Ascending aorta (tissue), 2 donors: ENCODE measurements around the gene TSSK2. TPM values are rescaled to one million over a fixed set of nuclear protein-coding genes. Genes with fewer than 3 reads are reported as not detected.

ENCODE experiments used
- DNase-seq, 2 donors: peaks; one replicate each; pipeline ENCODE4 v3.0.0-alpha.2; 2019; ENCODE audit warnings: low spot score in 2 of 2
- H3K27ac ChIP-seq, 2 donors: fragments of 200-600 bp; sonication (generic); one replicate each; pipeline ENCODE4 v1.5.1; 2016 to 2017; ENCODE audit warnings: mild to moderate bottlenecking in 1 of 2
- H3K27me3 ChIP-seq: fragments of 200-600 bp; sonication (generic); one replicate; pipeline ENCODE4 v1.5.1; 2017
- H3K36me3 ChIP-seq, 2 donors: fragments of 200-600 bp; sonication (generic); one replicate each; pipeline ENCODE4 v1.5.1; 2016
- H3K4me1 ChIP-seq, 2 donors: fragments of 200-600 bp; sonication (generic); one replicate each; pipeline ENCODE4 v1.5.1; 2016 to 2017; ENCODE audit warnings: mild to moderate bottlenecking in 1 of 2
- H3K4me3 ChIP-seq, 2 donors: fragments of 200-600 bp; sonication (generic); one replicate each; pipeline ENCODE4 v1.5.1; 2016 to 2017; ENCODE audit warnings: mild to moderate bottlenecking in 1 of 2
- H3K9me3 ChIP-seq, 2 donors: fragments of 200-600 bp; sonication (generic); one replicate each; pipeline ENCODE4 v1.5.1; 2016
- CTCF ChIP-seq, 3 experiments: fragments of 200-600 bp in 2 of 3; fragments of 450-650 bp in 1 of 3; sonication (generic) in 2 of 3; IDR thresholded peaks; one replicate each; pipeline ENCODE4 v1.5.1; 2016 to 2019; ENCODE audit warnings: antibody characterized with exemption in 3 of 3, mild to moderate bottlenecking in 1 of 3, moderate library complexity in 1 of 3
- intact Hi-C: fragments of 100-400 bp; cut with DNase I; formaldehyde crosslinking; loops from one replicate; pipeline ENCODE4 v1.15.1; 2023
- total RNA-seq: library from RNA; depleted of rRNA; stranded (reverse); fragments of >200 nt; gene quantifications from one replicate; pipeline ENCODE4 v1.1.0, GENCODE V29; 2016

Gene TSSK2
- total RNA-seq, 1 donor from 2014 or later: not detected

GRCh38 chr22:19172213-19173046 is 41.3 kb downstream of the TSSK2 start:
- intact Hi-C loops: no loop called here
- Histone ChIP-seq H3K4me1 (peaks cover 10 to 58% of the 10 kb centered on the region in 2 donors), H3K36me3 (peaks cover 0 to 4% of the 10 kb centered on the region in 2 donors), H3K27ac (peak overlapping the region; percentile 89 to 96), H3K4me3 (peak overlapping the region; percentile 88 to 95), H3K27me3 (no peaks in the 10 kb centered on the region), H3K9me3 (no peaks in the 10 kb centered on the region)
- no peak for DNase-seq
- TF ChIP-seq CTCF (IDR thresholded peaks at IDR 0.05): no peak

DNA sequence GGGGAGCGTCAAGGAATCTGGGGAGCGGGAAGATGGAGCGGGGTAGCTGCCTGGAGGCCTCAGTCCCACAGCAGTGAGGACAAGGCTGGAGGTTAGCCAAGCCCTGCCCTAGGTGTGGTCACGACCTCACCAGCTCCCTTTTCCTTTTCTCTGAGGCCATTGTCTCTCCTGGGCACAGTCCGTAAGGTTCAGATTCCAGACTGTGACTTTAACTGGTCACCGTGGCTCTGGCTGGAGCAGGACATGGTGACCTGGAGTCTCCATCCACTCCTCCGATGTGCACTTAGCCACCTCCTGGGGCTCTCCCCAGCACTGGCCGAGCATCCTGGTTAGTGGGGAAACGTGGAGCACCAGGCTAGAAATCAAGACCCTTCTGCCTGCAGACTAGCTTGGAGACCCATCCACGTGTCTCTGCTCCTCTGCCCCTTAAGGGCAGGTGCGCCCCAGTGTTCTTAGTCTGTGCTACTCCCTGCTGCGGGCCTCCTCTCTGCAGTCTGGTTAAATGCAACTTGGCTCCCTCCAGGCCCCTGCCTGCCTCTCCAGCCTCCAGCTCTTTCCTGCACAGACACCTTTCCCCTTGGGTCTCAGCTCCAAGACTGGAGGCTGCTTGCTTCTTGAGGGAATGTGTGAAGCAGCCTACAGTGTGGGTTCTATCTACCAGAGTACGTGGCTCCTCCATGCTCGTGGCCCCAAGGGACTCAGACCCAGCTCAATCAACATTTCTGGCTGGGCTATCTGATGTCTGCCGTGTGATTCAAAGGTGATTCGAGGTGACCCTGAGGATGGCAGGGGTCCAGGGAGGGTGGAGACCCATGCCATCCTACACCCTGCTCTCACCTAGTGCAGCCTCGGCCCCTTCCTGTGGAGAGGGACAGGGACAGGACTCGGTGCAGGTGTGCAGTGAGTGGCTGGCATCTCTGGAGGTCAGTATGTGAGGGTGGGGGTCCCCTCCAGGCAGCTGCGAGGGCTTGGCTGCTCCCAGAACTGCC is 42.2 kb downstream of the TSSK2 start:
- no peaks in the 10 kb centered on the region for H3K27me3 ChIP-seq
- intact Hi-C loops: no loop called here
- peak overlapping the region in 1 of 2 donors; percentile 88 for H3K4me3 ChIP-seq
- no peak for TF ChIP-seq CTCF (IDR thresholded peaks at IDR 0.05)
- H3K4me1 ChIP-seq: peaks cover 15 to 62% of the 10 kb centered on the region in 2 donors
- peak overlapping the region in 1 of 2 donors; percentile 62 for H3K27ac ChIP-seq
- no peaks in the 10 kb centered on the region for H3K9me3 ChIP-seq
- no peak for DNase-seq
- H3K36me3 ChIP-seq: peaks cover 0 to 4% of the 10 kb centered on the region in 2 donors

DNA sequence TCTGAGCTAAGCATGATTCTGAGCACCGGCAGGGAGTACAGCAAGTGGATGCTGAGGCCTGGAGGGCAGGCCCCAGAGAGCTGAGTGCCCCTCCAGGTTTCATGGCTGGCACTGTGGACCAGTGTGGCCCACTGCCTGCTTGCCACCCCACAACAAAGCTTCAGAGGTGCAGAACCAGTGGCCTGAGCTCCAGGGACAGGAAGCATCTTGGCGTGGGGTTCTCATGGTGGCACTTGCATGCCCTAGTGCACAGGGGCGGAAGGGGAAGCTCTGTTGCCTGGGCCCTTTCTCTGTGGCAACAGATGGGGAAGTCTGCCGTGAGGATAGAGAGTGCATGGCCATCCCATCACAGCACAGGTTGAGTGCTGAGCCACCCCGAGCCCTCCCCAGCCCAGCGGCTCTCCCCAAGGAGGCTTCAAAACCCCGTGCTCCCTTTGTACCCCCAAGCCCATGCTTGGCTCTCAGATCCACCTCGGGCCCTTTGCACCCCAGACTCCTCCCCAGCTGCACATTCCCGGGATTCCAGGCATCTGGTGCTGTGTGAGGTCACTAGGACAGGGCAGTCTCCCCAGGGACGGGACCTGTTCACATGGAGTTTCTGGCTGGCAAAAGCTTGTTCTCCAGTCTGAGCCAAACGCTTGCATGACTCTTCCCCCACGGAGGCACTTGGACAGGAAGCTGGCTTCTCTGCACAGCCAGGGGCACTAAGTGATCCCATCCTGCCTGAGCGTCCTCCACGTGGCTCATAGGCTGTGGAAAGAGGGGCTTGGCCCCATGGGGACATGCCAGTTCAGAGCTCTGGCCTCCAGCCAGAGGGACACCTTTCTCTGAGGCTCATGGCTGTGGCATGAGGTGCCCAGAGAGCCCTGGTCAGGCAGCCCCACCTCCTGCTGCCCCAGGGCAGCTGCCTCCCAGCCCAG is 43.3 kb downstream of the TSSK2 start:
- Histone ChIP-seq H3K27ac (peak overlapping the region; percentile 28 to 62), H3K4me3 (no peak overlapping the region), H3K9me3 (no peaks in the 10 kb centered on the region), H3K27me3 (no peaks in the 10 kb centered on the region), H3K4me1 (peaks cover 15 to 60% of the 10 kb centered on the region in 2 donors), H3K36me3 (peaks cover 0 to 4% of the 10 kb centered on the region in 2 donors)
- intact Hi-C loops: loop anchor here (5.0 kb wide), 1 partner anchor 543 kb away; no protein-coding TSS in a partner anchor
- peak in 1 of 2 donors; percentile 83 for DNase-seq
- TF ChIP-seq CTCF (IDR thresholded peaks at IDR 0.05): no peak

DNA sequence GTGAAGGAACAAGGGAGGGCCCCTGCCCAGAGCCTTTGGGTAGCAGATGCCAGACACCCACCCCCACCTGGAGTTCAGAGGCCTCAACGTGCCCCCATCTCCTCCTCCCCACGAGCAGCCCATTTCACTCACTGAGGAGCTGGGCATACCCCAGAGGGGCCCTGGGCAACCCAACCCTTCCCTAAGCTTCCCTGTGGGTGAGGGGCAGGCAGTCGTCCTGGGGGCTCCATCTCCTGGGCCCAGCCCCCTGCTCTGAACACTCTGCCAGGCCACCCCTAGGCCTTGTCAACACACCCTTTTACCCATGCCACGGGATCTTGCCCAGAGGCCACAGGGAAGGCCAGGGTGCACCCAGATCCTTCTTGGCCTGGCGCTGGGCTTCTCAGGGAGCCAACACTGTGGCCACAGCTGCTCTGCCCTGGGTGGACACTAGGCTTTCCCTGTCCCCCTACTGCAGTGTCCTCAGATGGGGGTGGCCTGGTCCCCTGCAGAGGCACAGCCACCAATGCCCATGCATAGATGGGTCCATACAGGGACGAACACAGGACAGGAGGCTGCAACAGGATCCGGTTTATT is 44.0 kb downstream of the TSSK2 start:
- TF ChIP-seq CTCF (IDR thresholded peaks at IDR 0.05): no peak
- Histone ChIP-seq H3K36me3 (peaks cover 0 to 4% of the 10 kb centered on the region in 2 donors), H3K4me3 (no peak overlapping the region), H3K9me3 (no peaks in the 10 kb centered on the region), H3K27ac (peak overlapping the region; percentile 28 to 62), H3K27me3 (no peaks in the 10 kb centered on the region), H3K4me1 (peaks cover 15 to 53% of the 10 kb centered on the region in 2 donors)
- intact Hi-C loops: loop anchor here (5.0 kb wide), 1 partner anchor 542 kb away; no protein-coding TSS in a partner anchor
- DNase-seq: no peak
